GM23338 (cell line): ENCODE data around the gene VPS50. TPM values are rescaled to one million over a fixed set of nuclear protein-coding genes. Genes with fewer than 3 reads are reported as not detected.

Source experiments
- ATAC-seq: fragments of 200-7000 bp; cut with Tn5 transposase; 3 replicates; pipeline ENCODE4 v1.9.1; 2020
- DNase-seq: peaks from one replicate; pipeline ENCODE4 v3.0.0-alpha.2; 2015; ENCODE audit warnings: low spot score
- H2AFZ ChIP-seq: fragments of 200-600 bp; sonication (generic); 2 replicates; pipeline ENCODE4 v1.8.0; 2016; ENCODE audit warnings: antibody characterized with exemption, mild to moderate bottlenecking, moderate library complexity
- H3F3A ChIP-seq: fragments of 200-600 bp; sonication (generic); replicated peaks from 2 replicates; pipeline ENCODE4 v1.8.0; 2017; ENCODE audit warnings: antibody characterized with exemption, mixed run types, low read depth
- H3K27ac ChIP-seq: fragments of 200-600 bp; sonication (generic); 2 replicates; pipeline ENCODE4 v1.6.1; 2016; ENCODE audit warnings: low read depth
- H3K27me3 ChIP-seq: fragments of 200-600 bp; sonication (generic); 2 replicates; pipeline ENCODE4 v1.8.0; 2016; ENCODE audit warnings: mild to moderate bottlenecking, mixed run types, moderate library complexity; ENCODE audit not compliant: insufficient read depth
- H3K36me3 ChIP-seq: fragments of 200-600 bp; sonication (generic); 2 replicates; pipeline ENCODE4 v1.8.0; 2016; ENCODE audit warnings: mild to moderate bottlenecking; ENCODE audit not compliant: insufficient read depth
- H3K4me1 ChIP-seq: fragments of 200-600 bp; sonication (generic); 2 replicates; pipeline ENCODE4 v1.8.0; 2016; ENCODE audit warnings: mild to moderate bottlenecking, moderate library complexity; ENCODE audit not compliant: insufficient read depth
- H3K4me2 ChIP-seq: fragments of 200-600 bp; sonication (generic); 2 replicates; pipeline ENCODE4 v1.7.1; 2017; ENCODE audit warnings: mixed run types
- H3K4me3 ChIP-seq: fragments of 200-600 bp; sonication (generic); 2 replicates; pipeline ENCODE4 v1.6.1; 2016; ENCODE audit warnings: mixed run types
- H3K79me2 ChIP-seq: fragments of 200-600 bp; sonication (generic); replicated peaks from 2 replicates; pipeline ENCODE4 v1.8.0; 2017; ENCODE audit warnings: mild to moderate bottlenecking; ENCODE audit not compliant: insufficient read depth
- H3K9me2 ChIP-seq: fragments of 200-600 bp; sonication (generic); 2 replicates; pipeline ENCODE4 v1.8.0; 2017; ENCODE audit not compliant: insufficient read depth
- H4K20me1 ChIP-seq: fragments of 200-600 bp; sonication (generic); replicated peaks from 2 replicates; pipeline ENCODE4 v1.8.0; 2017; ENCODE audit warnings: mild to moderate bottlenecking; ENCODE audit not compliant: insufficient read depth
- H3K27ac Mint-ChIP-seq: 2 replicates; pipeline ENCODE4 v1.8.0; 2020; ENCODE audit warnings: inconsistent platforms, mild to moderate bottlenecking, moderate library complexity, mixed read lengths
- H3K27me3 Mint-ChIP-seq: 3 replicates; pipeline ENCODE4 v1.8.0; 2022; ENCODE audit warnings: low read depth, mild to moderate bottlenecking, moderate library complexity, mixed read lengths, inconsistent platforms; ENCODE audit not compliant: insufficient read depth, poor library complexity
- H3K36me3 Mint-ChIP-seq: 3 replicates; pipeline ENCODE4 v1.8.0; 2021; ENCODE audit warnings: low read depth, mild to moderate bottlenecking, inconsistent platforms, moderate library complexity, mixed read lengths
- H3K4me1 Mint-ChIP-seq: 3 replicates; pipeline ENCODE4 v1.8.0; 2020; ENCODE audit warnings: mild to moderate bottlenecking, inconsistent platforms, mixed read lengths
- H3K4me3 Mint-ChIP-seq: 3 replicates; pipeline ENCODE4 v1.8.0; 2021; ENCODE audit warnings: moderate library complexity, mild to moderate bottlenecking, inconsistent platforms, mixed read lengths
- H3K9me3 Mint-ChIP-seq: 3 replicates; pipeline ENCODE4 v1.8.0; 2020; ENCODE audit warnings: moderate library complexity, mild to moderate bottlenecking, inconsistent platforms, mixed read lengths
- CREB1 ChIP-seq: fragments of 250-450 bp; sonication (Bioruptor Pico); IDR thresholded peaks from 2 replicates; pipeline ENCODE4 v1.5.0; 2020; ENCODE audit warnings: low read depth, mild to moderate bottlenecking, moderate library complexity
- CTCF ChIP-seq, 2 experiments: fragments of 200-600 bp in 1 of 2; sonication (generic) in 1 of 2; conservative IDR thresholded peaks; 2 replicates each; pipeline versions ENCODE4 v1.5.1 to v1.6.1; 2016 to 2017; ENCODE audit warnings: antibody characterized with exemption in 2 of 2, low read depth in 2 of 2, mild to moderate bottlenecking in 2 of 2, moderate library complexity in 1 of 2
- ETS1 ChIP-seq: IDR thresholded peaks from 2 replicates; pipeline ENCODE4 v1.6.1; 2016; ENCODE audit warnings: antibody characterized with exemption
- EZH2 ChIP-seq: fragments of 200-600 bp; sonication (generic); IDR thresholded peaks from one replicate; pipeline ENCODE4 v1.8.0; 2017; ENCODE audit warnings: antibody characterized with exemption, mild to moderate bottlenecking, low read depth; ENCODE audit not compliant: unreplicated experiment
- EZH2phosphoT487 ChIP-seq: fragments of 200-600 bp; sonication (generic); IDR thresholded peaks from one replicate; pipeline ENCODE4 v1.8.1; 2018; ENCODE audit warnings: antibody characterized with exemption; ENCODE audit not compliant: unreplicated experiment
- JUNB ChIP-seq: IDR thresholded peaks from one replicate; pipeline ENCODE4 v1.6.1; 2016; ENCODE audit warnings: antibody characterized with exemption; ENCODE audit not compliant: unreplicated experiment
- NANOG ChIP-seq: IDR thresholded peaks from 2 replicates; pipeline ENCODE4 v1.6.1; 2016; ENCODE audit warnings: antibody characterized with exemption, borderline replicate concordance
- POLR2AphosphoS5 ChIP-seq: IDR thresholded peaks from 2 replicates; pipeline ENCODE4 v1.6.1; 2016; ENCODE audit warnings: antibody characterized with exemption, low read depth
- REST ChIP-seq: IDR thresholded peaks from one replicate; pipeline ENCODE4 v1.6.1; 2018; ENCODE audit warnings: antibody characterized with exemption; ENCODE audit not compliant: unreplicated experiment
- STAT1 ChIP-seq: IDR thresholded peaks from one replicate; pipeline ENCODE4 v1.6.1; 2016; ENCODE audit warnings: antibody characterized with exemption; ENCODE audit not compliant: unreplicated experiment
- ZNF114 ChIP-seq: fragments of 250-450 bp; sonication (Bioruptor Pico); IDR thresholded peaks from 2 replicates; pipeline ENCODE4 v1.5.0; 2020; ENCODE audit warnings: mild to moderate bottlenecking, moderate library complexity
- ZNF331 ChIP-seq: fragments of 250-450 bp; sonication (Bioruptor Pico); IDR thresholded peaks from 2 replicates; pipeline ENCODE4 v1.5.0; 2020; ENCODE audit warnings: low read depth, mild to moderate bottlenecking, moderate library complexity
- ZNF462 ChIP-seq: fragments of 250-450 bp; sonication (Bioruptor Pico); IDR thresholded peaks from 2 replicates; pipeline ENCODE4 v1.5.0; 2020; ENCODE audit warnings: mild to moderate bottlenecking, moderate library complexity
- polyA plus RNA-seq: library from polyadenylated mRNA; unstranded; fragments of >200 nt; fragmentation: Nextera tagmentation; extraction: Ambion mirVana; gene quantifications from 2 replicates; pipeline ENCODE4 v1.2.1, GENCODE V29; 2016
- total RNA-seq: library from RNA; depleted of rRNA; stranded (reverse); fragments of >200 nt; shearing (Covaris generic); gene quantifications from 2 replicates; pipeline ENCODE4 v1.2.3, GENCODE V29; 2014

VPS50 gene
- total and polyA plus RNA-seq, 2 experiments from 2014 or later, result 4.3 to 12.3 TPM

- H3K27me3 Mint-ChIP-seq, result no peaks in the 10 kb centered on the region
- DNase-seq (peak; percentile 69), ATAC-seq (peak; percentile 48)
- H3K36me3 ChIP-seq, result no peaks in the 10 kb centered on the region
- no peaks in the 10 kb centered on the region for H3K27me3 ChIP-seq
- H3K79me2 ChIP-seq, result no peaks in the 10 kb centered on the region
- H2AFZ ChIP-seq, result no peak overlapping the region
- TF ChIP-seq REST (no peak), ZNF462 (CRISPR knock-in tag) (no peak), NANOG (no peak), ETS1 (no peak), EZH2phosphoT487 (no peak), JUNB (no peak), CREB1 (CRISPR knock-in tag) (no peak), STAT1 (no peak), POLR2AphosphoS5 (no peak), EZH2 (no peak), ZNF331 (CRISPR knock-in tag) (no peak), CTCF (conservative IDR thresholded peaks at IDR 0.05; ENCODE audit: low read depth in 2 of 2) (no peak), ZNF114 (CRISPR knock-in tag) (no peak)
- H3K27ac ChIP-seq, result 0 out of 2 replicates have a peak overlapping the region, but pooled peaks have one; percentile 20
- peaks cover 12% of the 10 kb centered on the region for H3K4me1 Mint-ChIP-seq
- no peaks in the 10 kb centered on the region for H3K9me2 ChIP-seq
- H3K36me3 Mint-ChIP-seq, result no peaks in the 10 kb centered on the region
- H3K4me2 ChIP-seq, result no peak overlapping the region
- no peaks in the 10 kb centered on the region for H3K9me3 Mint-ChIP-seq
- H4K20me1 ChIP-seq, result no peaks in the 10 kb centered on the region
- peak overlapping the region; percentile 65; the same call in 1 of the 2 replicates for H3K27ac Mint-ChIP-seq
- H3K4me3 Mint-ChIP-seq, result no peak overlapping the region
- H3K4me3 ChIP-seq, result no peak overlapping the region
- peaks cover 4% of the 10 kb centered on the region; the same call in 1 of the 2 replicates for H3K4me1 ChIP-seq
- no peaks in the 10 kb centered on the region for H3F3A ChIP-seq
Measured at GRCh38 chr7:93298206-93298605, 66.0 kb downstream of the VPS50 start.
